ENCODE data around the gene APH1B.
"Not testable (repeated sequence)": the region's sequence is repeated elsewhere in the genome, so short reads cannot be mapped to it uniquely, and the experiment has no call there.

Gene APH1B

GRCh38 chr15:63308947-63309346 is 31.5 kb downstream of the APH1B start:
- TF ChIP-seq Cebpa-rat (IDR thresholded peaks at IDR 0.05), result no peak
- H3K27ac ChIP-seq, result no peak overlapping the region

GRCh38 chr15:63310646-63311045 is 33.2 kb downstream of the APH1B start:
- Histone ChIP-seq H3K4me1 (no peaks in the 10 kb centered on the region), H3K27ac (no peak overlapping the region)
- TF ChIP-seq Cebpa-rat (IDR thresholded peaks at IDR 0.05), result no peak

More at GRCh38 chr15:63308947-63309346, 31.5 kb downstream of the APH1B start:
- no peaks in the 10 kb centered on the region for H4K20me1 ChIP-seq
- H3K36me3 ChIP-seq, result peaks cover 21% of the 10 kb centered on the region
- H3K4me2 ChIP-seq, result no peak overlapping the region
- H3K4me1 ChIP-seq, result no peaks in the 10 kb centered on the region
- H3K4me3 ChIP-seq, result no peak overlapping the region
- no peaks in the 10 kb centered on the region for H3K27me3 ChIP-seq
- H3K9ac ChIP-seq, result no peak overlapping the region
- no peaks in the 10 kb centered on the region for H3K9me3 ChIP-seq

DNA sequence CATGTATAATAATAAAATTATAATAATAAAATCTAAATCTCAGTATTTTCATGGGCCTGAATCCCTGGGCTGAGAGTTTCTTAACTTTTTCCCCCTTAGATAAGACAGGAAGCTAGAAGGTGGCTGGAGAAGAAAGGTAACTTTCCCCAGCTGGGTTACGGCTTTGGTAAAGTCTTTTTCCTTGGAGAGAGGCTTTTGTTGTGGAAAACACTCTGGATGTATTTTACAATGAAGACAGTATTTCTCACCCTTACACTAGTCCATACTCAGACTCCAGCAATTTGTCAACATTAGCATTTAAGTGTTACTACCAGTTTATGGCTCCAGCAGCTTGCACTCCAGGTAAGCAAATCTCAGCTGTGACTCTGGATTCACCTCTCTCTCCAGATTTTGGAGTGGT is 34.9 kb downstream of the APH1B start:
- Histone ChIP-seq H3K9ac (no peak overlapping the region), H3K27ac (no peak overlapping the region), H3K9me3 (no peaks in the 10 kb centered on the region), H3K36me3 (no peaks in the 10 kb centered on the region), H4K20me1 (no peaks in the 10 kb centered on the region), H3K4me1 (no peaks in the 10 kb centered on the region), H3K4me3 (no peak overlapping the region), H3K4me2 (no peak overlapping the region), H3K27me3 (no peaks in the 10 kb centered on the region)
- TF ChIP-seq Cebpa-rat (IDR thresholded peaks at IDR 0.05), result no peak

More at GRCh38 chr15:63310646-63311045, 33.2 kb downstream of the APH1B start:
- no peaks in the 10 kb centered on the region for H4K20me1 ChIP-seq
- H3K27me3 ChIP-seq, result no peaks in the 10 kb centered on the region
- H3K4me3 ChIP-seq, result no peak overlapping the region
- H3K36me3 ChIP-seq, result peaks cover 13% of the 10 kb centered on the region
- H3K9me3 ChIP-seq, result no peaks in the 10 kb centered on the region
- H3K4me2 ChIP-seq, result no peak overlapping the region
- no peak overlapping the region for H3K9ac ChIP-seq

- no peaks in the 10 kb centered on the region for H3K9me3 ChIP-seq
- H3K27ac ChIP-seq, result no peak overlapping the region
- H3K27me3 ChIP-seq, result no peaks in the 10 kb centered on the region
- no peak overlapping the region for H3K4me3 ChIP-seq
- H3K9ac ChIP-seq, result no peak overlapping the region
- H3K36me3 ChIP-seq, result no peaks in the 10 kb centered on the region
- no peaks in the 10 kb centered on the region for H3K4me1 ChIP-seq
- H3K4me2 ChIP-seq, result no peak overlapping the region
- no peaks in the 10 kb centered on the region for H4K20me1 ChIP-seq
- no peak for TF ChIP-seq Cebpa-rat (IDR thresholded peaks at IDR 0.05)
Measured at GRCh38 chr15:63313825-63314224, 36.4 kb downstream of the APH1B start.

GRCh38 chr15:63314409-63314808 is 37.0 kb downstream of the APH1B start:
- H3K9ac ChIP-seq, result no peak overlapping the region
- no peak overlapping the region for H3K27ac ChIP-seq
- no peaks in the 10 kb centered on the region for H3K9me3 ChIP-seq
- H3K4me3 ChIP-seq, result no peak overlapping the region
- no peaks in the 10 kb centered on the region for H3K4me1 ChIP-seq
- H3K36me3 ChIP-seq, result no peaks in the 10 kb centered on the region
- no peak overlapping the region for H3K4me2 ChIP-seq
- H4K20me1 ChIP-seq, result no peaks in the 10 kb centered on the region
- no peak for TF ChIP-seq Cebpa-rat (IDR thresholded peaks at IDR 0.05)
- no peaks in the 10 kb centered on the region for H3K27me3 ChIP-seq

DNA sequence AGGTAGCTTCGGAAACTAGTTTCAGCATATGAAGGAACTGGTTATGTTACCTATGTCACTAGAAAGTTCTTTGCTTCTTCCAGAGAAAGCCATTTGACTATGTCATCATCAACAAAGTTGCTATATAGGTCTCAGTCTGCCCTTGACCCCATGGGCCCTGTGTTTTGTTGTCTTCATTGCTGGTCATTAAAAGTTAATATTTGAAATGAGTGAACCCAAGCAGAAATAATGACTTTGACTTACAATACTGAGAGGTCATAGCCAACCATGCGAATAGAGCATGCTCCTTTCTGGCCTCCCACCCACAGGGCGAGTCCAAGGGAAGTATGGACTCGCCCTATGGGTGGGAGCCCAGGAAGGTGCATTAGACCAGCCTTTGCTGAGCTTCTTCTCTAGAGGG is 40.9 kb downstream of the APH1B start:
- Histone ChIP-seq H3K4me3 (no peak overlapping the region), H3K36me3 (no peaks in the 10 kb centered on the region), H3K4me2 (no peak overlapping the region), H3K27me3 (no peaks in the 10 kb centered on the region), H3K27ac (no peak overlapping the region), H3K4me1 (no peaks in the 10 kb centered on the region), H4K20me1 (no peaks in the 10 kb centered on the region), H3K9me3 (no peaks in the 10 kb centered on the region), H3K9ac (no peak overlapping the region)
- no peak for TF ChIP-seq Cebpa-rat (IDR thresholded peaks at IDR 0.05)

DNA sequence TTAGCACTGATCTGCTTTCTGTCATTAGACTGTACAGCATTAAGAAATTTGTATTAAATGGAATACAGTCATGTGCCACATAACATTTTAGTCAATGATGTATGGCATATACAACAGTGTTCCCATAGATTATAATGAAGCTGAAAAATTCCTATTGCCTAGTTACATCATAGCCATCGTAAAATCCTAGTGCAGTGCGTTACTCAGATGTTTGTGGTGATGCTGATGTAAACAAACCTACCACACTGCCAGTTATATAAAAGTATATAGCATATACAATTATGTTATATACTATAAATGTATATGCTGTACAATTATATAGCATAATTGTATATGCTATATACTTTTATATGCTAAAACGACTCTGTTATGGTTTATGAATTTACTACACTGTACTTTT is 41.7 kb downstream of the APH1B start:
- H3K27me3 ChIP-seq, result no peaks in the 10 kb centered on the region
- H3K4me3 ChIP-seq, result no peak overlapping the region
- no peak for TF ChIP-seq Cebpa-rat (IDR thresholded peaks at IDR 0.05)
- H4K20me1 ChIP-seq, result no peaks in the 10 kb centered on the region
- no peaks in the 10 kb centered on the region for H3K4me1 ChIP-seq
- H3K27ac ChIP-seq, result no peak overlapping the region
- no peak overlapping the region for H3K9ac ChIP-seq
- no peak overlapping the region for H3K4me2 ChIP-seq
- no peaks in the 10 kb centered on the region for H3K36me3 ChIP-seq
- no peaks in the 10 kb centered on the region for H3K9me3 ChIP-seq

- H3K9ac ChIP-seq, H3K27me3 ChIP-seq, H3K4me1 ChIP-seq, H4K20me1 ChIP-seq, H3K4me2 ChIP-seq, H3K4me3 ChIP-seq, H3K36me3 ChIP-seq, H3K27ac ChIP-seq, H3K9me3 ChIP-seq: not testable (repeated sequence)
Measured at GRCh38 chr15:63320446-63320845, 43.0 kb downstream of the APH1B start.

DNA sequence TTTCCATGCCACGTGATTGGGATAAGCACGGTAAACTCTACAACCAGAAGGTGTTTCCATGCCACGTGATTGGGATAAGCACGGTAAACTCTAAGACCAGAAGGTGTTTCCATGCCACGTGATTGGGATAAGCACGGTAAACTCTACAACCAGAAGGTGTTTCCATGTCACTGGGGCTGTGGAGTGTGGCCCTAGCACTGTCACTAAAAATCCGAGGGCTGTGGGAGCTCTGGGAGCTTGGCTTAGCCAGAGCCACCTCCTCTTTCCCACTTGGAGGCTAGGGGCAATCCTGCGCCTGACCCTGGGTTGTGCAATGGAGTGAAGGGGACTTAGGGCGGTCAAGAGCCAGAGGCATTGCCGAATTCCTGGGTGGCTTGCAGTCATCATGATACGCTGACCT is 43.6 kb downstream of the APH1B start:
- H3K9me3 ChIP-seq, H3K4me3 ChIP-seq, H3K4me2 ChIP-seq, H3K27me3 ChIP-seq, H4K20me1 ChIP-seq, H3K4me1 ChIP-seq, H3K27ac ChIP-seq, H3K9ac ChIP-seq, H3K36me3 ChIP-seq: not testable (repeated sequence)

DNA sequence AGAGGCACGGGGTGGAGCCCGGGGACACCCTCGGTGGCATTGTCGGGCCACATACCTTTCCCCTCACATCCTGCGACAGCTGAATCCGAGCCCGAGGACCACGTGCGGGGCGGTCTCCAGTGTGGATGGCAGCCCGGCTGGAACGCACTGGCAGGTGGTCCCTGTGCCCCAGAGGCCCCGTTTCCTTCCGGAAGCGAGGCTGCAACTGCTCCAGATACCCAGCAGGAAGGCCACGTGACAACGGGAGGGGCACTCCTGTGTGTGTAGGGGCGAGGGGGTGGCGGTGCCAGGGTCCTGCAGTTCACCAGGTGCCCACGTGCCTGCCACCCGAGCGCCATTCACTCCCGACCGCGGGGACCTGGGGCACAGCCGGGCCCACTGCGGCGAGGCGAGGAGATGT is 44.1 kb downstream of the APH1B start:
- Histone ChIP-seq H3K9me3 (no peaks in the 10 kb centered on the region), H3K36me3 (no peaks in the 10 kb centered on the region), H3K4me1 (no peaks in the 10 kb centered on the region), H3K4me3 (no peak overlapping the region), H3K4me2 (no peak overlapping the region), H3K27me3 (no peaks in the 10 kb centered on the region), H4K20me1 (no peaks in the 10 kb centered on the region), H3K9ac (no peak overlapping the region), H3K27ac (no peak overlapping the region)
- TF ChIP-seq Cebpa-rat (IDR thresholded peaks at IDR 0.05), result no peak

DNA sequence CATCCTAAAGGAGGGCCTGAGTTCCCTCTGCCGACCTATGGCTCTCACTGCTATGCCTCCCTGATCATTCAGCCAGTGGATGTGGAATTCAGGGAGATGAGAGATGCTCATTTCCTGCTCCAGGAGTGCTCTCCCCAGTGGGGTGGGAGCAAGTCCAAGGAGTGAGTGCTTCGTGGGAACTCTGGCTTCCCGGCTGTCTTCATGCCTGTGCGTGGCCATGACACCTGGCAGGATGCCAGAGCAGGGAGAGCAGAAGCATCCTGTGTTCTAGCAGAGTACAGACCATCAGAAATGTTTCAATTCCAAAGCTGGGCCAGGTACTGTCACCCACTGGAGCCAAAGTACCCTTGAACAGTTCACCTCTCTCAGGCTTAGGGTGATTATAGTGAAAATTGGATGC is 45.1 kb downstream of the APH1B start:
- Histone ChIP-seq H3K4me1 (peaks cover 2% of the 10 kb centered on the region), H3K27ac (no peak overlapping the region), H3K9ac (no peak overlapping the region), H3K4me2 (no peak overlapping the region), H3K27me3 (no peaks in the 10 kb centered on the region), H3K9me3 (no peaks in the 10 kb centered on the region), H3K36me3 (no peaks in the 10 kb centered on the region), H3K4me3 (no peak overlapping the region), H4K20me1 (no peaks in the 10 kb centered on the region)
- no peak for TF ChIP-seq Cebpa-rat (IDR thresholded peaks at IDR 0.05)

Measured in BLaER1 (cell line).